Astrocyte (in vitro differentiated cells and primary cell): ENCODE results near the gene VRK3.

Experiments
- EZH2 ChIP-seq: IDR thresholded peaks from 2 replicates; pipeline ENCODE4 v1.6.1; 2012; ENCODE audit warnings: mild to moderate bottlenecking, low read length, inconsistent platforms; ENCODE audit not compliant: insufficient read depth
- TF ChIP-seq, protein P1 (sequence below): IDR thresholded peaks from 2 replicates; pipeline ENCODE4 v1.5.1; 2011; ENCODE audit warnings: low read depth, mild to moderate bottlenecking, inconsistent platforms, low read length, moderate library complexity; ENCODE audit not compliant: insufficient read depth

DNA sequence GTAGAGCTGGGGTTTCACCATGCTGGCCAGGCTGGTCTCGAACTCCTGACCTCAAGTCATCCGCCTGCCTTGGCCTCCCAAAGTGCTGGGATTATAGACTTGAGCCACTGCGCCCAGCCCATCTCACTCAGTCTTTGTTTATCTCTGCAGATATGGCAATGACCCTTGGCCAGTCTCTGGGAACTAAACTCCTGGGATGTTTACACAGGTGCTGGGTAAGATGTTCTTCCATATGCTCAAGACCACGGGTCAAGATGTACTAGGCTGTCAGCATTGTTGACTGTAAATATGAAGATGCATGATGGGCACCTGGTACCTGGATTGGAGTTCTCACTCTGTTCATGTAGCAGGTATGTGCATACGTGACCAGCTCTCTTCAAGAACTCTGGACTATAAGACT is 36.5 kb upstream of the VRK3 start:
- TF ChIP-seq EZH2 = no peak
- TF ChIP-seq, protein P1, sequence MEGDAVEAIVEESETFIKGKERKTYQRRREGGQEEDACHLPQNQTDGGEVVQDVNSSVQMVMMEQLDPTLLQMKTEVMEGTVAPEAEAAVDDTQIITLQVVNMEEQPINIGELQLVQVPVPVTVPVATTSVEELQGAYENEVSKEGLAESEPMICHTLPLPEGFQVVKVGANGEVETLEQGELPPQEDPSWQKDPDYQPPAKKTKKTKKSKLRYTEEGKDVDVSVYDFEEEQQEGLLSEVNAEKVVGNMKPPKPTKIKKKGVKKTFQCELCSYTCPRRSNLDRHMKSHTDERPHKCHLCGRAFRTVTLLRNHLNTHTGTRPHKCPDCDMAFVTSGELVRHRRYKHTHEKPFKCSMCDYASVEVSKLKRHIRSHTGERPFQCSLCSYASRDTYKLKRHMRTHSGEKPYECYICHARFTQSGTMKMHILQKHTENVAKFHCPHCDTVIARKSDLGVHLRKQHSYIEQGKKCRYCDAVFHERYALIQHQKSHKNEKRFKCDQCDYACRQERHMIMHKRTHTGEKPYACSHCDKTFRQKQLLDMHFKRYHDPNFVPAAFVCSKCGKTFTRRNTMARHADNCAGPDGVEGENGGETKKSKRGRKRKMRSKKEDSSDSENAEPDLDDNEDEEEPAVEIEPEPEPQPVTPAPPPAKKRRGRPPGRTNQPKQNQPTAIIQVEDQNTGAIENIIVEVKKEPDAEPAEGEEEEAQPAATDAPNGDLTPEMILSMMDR = no peak
